KMS-11 (cell line): ENCODE results near the gene SLC12A9.

Source experiments
- H2AFZ ChIP-seq: fragments of 200-600 bp; sonication (generic); 2 replicates; pipeline ENCODE4 v1.6.1; 2016; ENCODE audit warnings: antibody characterized with exemption, mixed run types, low read depth
- H3K27ac ChIP-seq: fragments of 200-600 bp; sonication (generic); 2 replicates; pipeline ENCODE4 v1.6.1; 2016; ENCODE audit warnings: mild to moderate bottlenecking, mixed run types
- H3K27me3 ChIP-seq: fragments of 200-600 bp; sonication (generic); 2 replicates; pipeline ENCODE4 v1.6.1; 2017; ENCODE audit warnings: mild to moderate bottlenecking, low read depth, mixed run types, moderate library complexity; ENCODE audit not compliant: insufficient read depth
- H3K36me3 ChIP-seq: fragments of 200-600 bp; sonication (generic); 2 replicates; pipeline ENCODE4 v1.6.1; 2017; ENCODE audit warnings: mild to moderate bottlenecking, mixed run types; ENCODE audit not compliant: insufficient read depth
- H3K4me1 ChIP-seq: fragments of 200-600 bp; sonication (generic); 2 replicates; pipeline ENCODE4 v1.6.1; 2016; ENCODE audit warnings: mild to moderate bottlenecking, low read depth, mixed run types; ENCODE audit not compliant: poor library complexity, severe bottlenecking
- H3K4me2 ChIP-seq: fragments of 200-600 bp; sonication (generic); 2 replicates; pipeline ENCODE4 v1.7.0; 2016; ENCODE audit warnings: mild to moderate bottlenecking, mixed run types
- H3K4me3 ChIP-seq: fragments of 200-600 bp; sonication (generic); IDR thresholded peaks from 2 replicates; pipeline ENCODE4 v1.6.1; 2017; ENCODE audit warnings: low read depth, low read length, mixed read lengths; ENCODE audit not compliant: insufficient read depth
- H3K79me2 ChIP-seq: fragments of 200-600 bp; sonication (generic); 2 replicates; pipeline ENCODE4 v1.6.1; 2016; ENCODE audit warnings: low read depth, mixed run types; ENCODE audit not compliant: insufficient read depth
- H3K9ac ChIP-seq: fragments of 200-600 bp; sonication (generic); 2 replicates; pipeline ENCODE4 v1.6.1; 2016; ENCODE audit warnings: mild to moderate bottlenecking, mixed run types
- H4K20me1 ChIP-seq: fragments of 200-600 bp; sonication (generic); 2 replicates; pipeline ENCODE4 v1.6.1; 2016; ENCODE audit warnings: mild to moderate bottlenecking, mixed run types; ENCODE audit not compliant: insufficient read depth
- TF ChIP-seq, protein P1 (sequence below): fragments of 200-600 bp; sonication (generic); conservative IDR thresholded peaks from 2 replicates; pipeline ENCODE4 v1.6.1; 2017; ENCODE audit warnings: low read depth, mild to moderate bottlenecking, antibody characterized with exemption, low read length, moderate library complexity, mixed read lengths

The SLC12A9 gene

DNA sequence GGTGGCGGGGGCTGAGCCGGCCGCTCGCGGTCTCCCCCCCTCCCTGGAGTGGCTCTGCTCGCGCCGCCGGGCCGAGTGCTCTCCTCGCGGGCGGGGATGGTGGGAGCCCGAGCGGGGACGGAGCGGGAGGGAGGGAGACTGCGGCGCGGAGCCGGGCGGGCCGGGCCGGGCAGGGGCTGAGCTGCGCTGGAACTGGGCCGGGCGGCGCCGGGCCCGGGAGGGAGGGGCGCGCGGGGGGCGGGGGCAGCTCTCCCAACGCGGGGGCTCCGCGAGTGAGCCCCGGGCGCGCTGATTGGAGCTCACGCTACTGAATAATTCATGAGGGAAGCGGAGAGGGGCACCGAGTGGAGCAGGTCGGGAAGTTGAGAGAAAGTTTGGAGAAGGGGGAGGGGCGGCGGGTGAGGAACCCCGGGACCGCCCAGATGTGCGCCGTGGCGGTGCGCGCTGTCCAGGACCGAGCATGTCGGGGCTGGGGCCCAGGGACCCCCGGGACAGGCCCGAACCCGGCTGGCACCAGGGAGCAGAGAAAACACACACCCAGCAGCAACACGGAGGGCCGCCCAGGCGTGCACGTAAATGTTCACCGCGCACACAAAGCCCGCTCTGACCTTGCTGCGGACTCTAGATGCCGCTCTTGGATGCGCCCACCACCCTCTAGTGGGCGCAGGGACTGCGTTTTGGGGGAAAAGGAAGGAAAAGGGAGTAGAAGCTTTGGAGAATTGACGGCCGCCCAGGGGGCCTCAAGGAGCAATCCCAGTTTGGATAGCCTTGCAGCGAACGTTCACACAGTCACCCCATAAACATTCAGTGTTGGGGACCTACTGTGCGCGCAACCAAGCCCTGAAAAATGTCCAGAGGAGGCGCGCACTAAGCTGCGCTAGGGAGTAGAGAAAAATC is 24.9 kb upstream of the SLC12A9 start, which contains the start of gene EPHB4:
Gene EPHB4 (minus strand): TSS at position 194 of the 897 bp plus-strand sequence. CDS start 493 bp downstream, outside the sequence.
- Histone ChIP-seq H3K79me2 (no peaks in the 10 kb centered on the region), H4K20me1 (no peaks in the 10 kb centered on the region), H3K4me1 (no peaks in the 10 kb centered on the region), H3K27ac (no peak within 1 kb of the TSS), H3K9ac (no peak within 1 kb of the TSS), H3K36me3 (no peaks in the 10 kb centered on the region), H2AFZ (no peak within 1 kb of the TSS), H3K27me3 (peaks cover 85% of the 10 kb centered on the region), H3K4me3 (no peak within 1 kb of the TSS), H3K4me2 (no peak within 1 kb of the TSS)
- TF ChIP-seq, protein P1, sequence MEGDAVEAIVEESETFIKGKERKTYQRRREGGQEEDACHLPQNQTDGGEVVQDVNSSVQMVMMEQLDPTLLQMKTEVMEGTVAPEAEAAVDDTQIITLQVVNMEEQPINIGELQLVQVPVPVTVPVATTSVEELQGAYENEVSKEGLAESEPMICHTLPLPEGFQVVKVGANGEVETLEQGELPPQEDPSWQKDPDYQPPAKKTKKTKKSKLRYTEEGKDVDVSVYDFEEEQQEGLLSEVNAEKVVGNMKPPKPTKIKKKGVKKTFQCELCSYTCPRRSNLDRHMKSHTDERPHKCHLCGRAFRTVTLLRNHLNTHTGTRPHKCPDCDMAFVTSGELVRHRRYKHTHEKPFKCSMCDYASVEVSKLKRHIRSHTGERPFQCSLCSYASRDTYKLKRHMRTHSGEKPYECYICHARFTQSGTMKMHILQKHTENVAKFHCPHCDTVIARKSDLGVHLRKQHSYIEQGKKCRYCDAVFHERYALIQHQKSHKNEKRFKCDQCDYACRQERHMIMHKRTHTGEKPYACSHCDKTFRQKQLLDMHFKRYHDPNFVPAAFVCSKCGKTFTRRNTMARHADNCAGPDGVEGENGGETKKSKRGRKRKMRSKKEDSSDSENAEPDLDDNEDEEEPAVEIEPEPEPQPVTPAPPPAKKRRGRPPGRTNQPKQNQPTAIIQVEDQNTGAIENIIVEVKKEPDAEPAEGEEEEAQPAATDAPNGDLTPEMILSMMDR, result no peak

DNA sequence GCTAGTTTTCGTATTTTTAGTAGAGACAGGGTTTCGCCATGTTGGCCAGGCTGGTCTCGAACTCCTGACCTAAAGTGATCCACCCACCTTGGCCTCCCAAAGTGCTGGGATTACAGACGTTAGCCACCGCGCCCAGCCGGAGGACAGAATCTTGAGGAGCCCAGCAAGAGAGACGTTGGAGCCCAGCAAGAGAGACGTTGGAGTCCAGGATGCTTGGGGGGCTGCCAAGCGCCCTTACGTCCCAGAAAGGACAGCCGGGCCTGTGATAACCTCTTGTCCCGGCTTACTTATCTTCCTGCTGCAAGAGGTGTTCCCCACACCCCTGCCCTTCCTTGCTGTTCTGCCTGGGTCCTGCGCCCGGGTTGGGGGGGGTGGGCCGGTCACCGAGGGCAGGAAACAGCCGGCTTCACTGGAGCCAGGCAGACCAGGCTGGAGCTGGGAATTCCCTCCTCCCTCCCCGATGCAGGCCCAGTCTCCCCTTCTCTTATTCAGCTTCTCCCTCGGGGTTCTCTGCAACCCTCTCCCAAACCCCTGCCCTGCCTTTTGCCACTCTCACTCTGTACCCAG is 23.3 kb upstream of the SLC12A9 start:
- TF ChIP-seq, protein P1, result no peak
- no peak overlapping the region for H3K4me2 ChIP-seq
- no peaks in the 10 kb centered on the region for H4K20me1 ChIP-seq
- H2AFZ ChIP-seq, result no peak overlapping the region
- peaks cover 72% of the 10 kb centered on the region for H3K27me3 ChIP-seq
- no peak overlapping the region for H3K9ac ChIP-seq
- no peaks in the 10 kb centered on the region for H3K79me2 ChIP-seq
- no peaks in the 10 kb centered on the region for H3K4me1 ChIP-seq
- no peaks in the 10 kb centered on the region for H3K36me3 ChIP-seq
- H3K27ac ChIP-seq, result no peak overlapping the region
- no peak overlapping the region for H3K4me3 ChIP-seq

DNA sequence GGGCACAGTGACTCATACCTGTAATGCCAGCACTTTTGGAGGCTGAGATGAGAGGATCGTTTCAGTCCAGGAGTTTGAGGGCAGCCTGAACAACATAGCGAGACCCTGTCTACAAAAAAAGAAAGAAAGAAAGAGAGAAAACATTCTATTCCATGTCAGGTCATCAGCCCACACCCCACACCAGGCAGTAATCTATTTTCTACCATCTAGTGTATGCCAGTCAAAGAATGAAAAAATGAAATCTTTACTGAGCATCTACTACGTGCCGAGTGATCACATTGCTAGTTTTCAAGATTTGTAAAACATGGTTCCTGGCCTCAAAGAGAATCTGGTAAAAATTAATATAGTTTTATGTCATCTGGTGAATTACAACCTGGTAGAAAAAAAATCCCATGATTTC is 22.1 kb upstream of the SLC12A9 start:
- Histone ChIP-seq H3K9ac (no peak overlapping the region), H3K4me3 (no peak overlapping the region), H4K20me1 (no peaks in the 10 kb centered on the region), H3K27ac (no peak overlapping the region), H3K36me3 (no peaks in the 10 kb centered on the region), H3K4me1 (no peaks in the 10 kb centered on the region), H3K27me3 (peaks cover 65% of the 10 kb centered on the region), H3K4me2 (no peak overlapping the region), H3K79me2 (no peaks in the 10 kb centered on the region), H2AFZ (no peak overlapping the region)
- TF ChIP-seq, protein P1, result no peak

GRCh38 chr7:100832281-100832633 is 20.3 kb upstream of the SLC12A9 start:
- no peaks in the 10 kb centered on the region for H3K4me1 ChIP-seq
- H3K27me3 ChIP-seq, result peaks cover 49% of the 10 kb centered on the region

More at GRCh38 chr7:100832281-100832633, 20.3 kb upstream of the SLC12A9 start:
- Histone ChIP-seq H3K9ac (no peak overlapping the region), H4K20me1 (no peaks in the 10 kb centered on the region), H3K4me3 (no peak overlapping the region), H2AFZ (no peak overlapping the region), H3K36me3 (no peaks in the 10 kb centered on the region), H3K27ac (no peak overlapping the region), H3K79me2 (no peaks in the 10 kb centered on the region), H3K4me2 (no peak overlapping the region)
- TF ChIP-seq, protein P1, result no peak
